GM18517 (cell line): ENCODE data around the gene CTNNA3.

ENCODE experiments used
- ATAC-seq: cut with Tn5 transposase; IDR thresholded peaks from one replicate; pipeline ENCODE4 v1.9.1; 2021; ENCODE audit warnings: mild to moderate bottlenecking, moderate library complexity; ENCODE audit not compliant: unreplicated experiment

CTNNA3 gene

GRCh38 chr10:66782776-66783175, 913.2 kb downstream of the CTNNA3 start:
- no peak for ATAC-seq

GRCh38 chr10:66782144-66782543, 913.9 kb downstream of the CTNNA3 start:
- no peak for ATAC-seq

- no peak for ATAC-seq
Observed at GRCh38 chr10:66780796-66781195, 915.2 kb downstream of the CTNNA3 start.

- no peak for ATAC-seq
Observed at GRCh38 chr10:66778351-66778750, 917.6 kb downstream of the CTNNA3 start.

- ATAC-seq: no peak
Observed at GRCh38 chr10:66777665-66778064, 918.3 kb downstream of the CTNNA3 start.

- no peak for ATAC-seq
Observed at GRCh38 chr10:66773472-66773817, 922.5 kb downstream of the CTNNA3 start.

GRCh38 chr10:66772548-66773471, 923.2 kb downstream of the CTNNA3 start:
- no peak for ATAC-seq

GRCh38 chr10:66767707-66768106, 928.3 kb downstream of the CTNNA3 start:
- ATAC-seq: no peak

- no peak for ATAC-seq
Observed at GRCh38 chr10:66762218-66762729, 933.7 kb downstream of the CTNNA3 start.

GRCh38 chr10:66760941-66761340, 935.1 kb downstream of the CTNNA3 start:
- ATAC-seq: no peak

GRCh38 chr10:66755474-66755873, 940.5 kb downstream of the CTNNA3 start:
- no peak for ATAC-seq

GRCh38 chr10:66752714-66753113, 943.3 kb downstream of the CTNNA3 start:
- no peak for ATAC-seq

GRCh38 chr10:66748217-66748616, 947.8 kb downstream of the CTNNA3 start:
- no peak for ATAC-seq

GRCh38 chr10:66747451-66747850, 948.5 kb downstream of the CTNNA3 start:
- ATAC-seq: no peak

- ATAC-seq: no peak
Observed at GRCh38 chr10:66746711-66747110, 949.3 kb downstream of the CTNNA3 start.

GRCh38 chr10:66746246-66746645, 949.7 kb downstream of the CTNNA3 start:
- no peak for ATAC-seq

- ATAC-seq: no peak
Observed at GRCh38 chr10:66744915-66745314, 951.1 kb downstream of the CTNNA3 start.

GRCh38 chr10:66737241-66737640, 958.8 kb downstream of the CTNNA3 start:
- no peak for ATAC-seq

GRCh38 chr10:66723608-66724400, 972.2 kb downstream of the CTNNA3 start:
- ATAC-seq: no peak

GRCh38 chr10:66719483-66719882, 976.5 kb downstream of the CTNNA3 start:
- ATAC-seq: no peak

GRCh38 chr10:66717231-66717981, 978.6 kb downstream of the CTNNA3 start:
- no peak for ATAC-seq
